GM23338 (cell line): ENCODE data around the gene LMX1B.

Experiments used
- NANOG ChIP-seq: IDR thresholded peaks from 2 replicates; pipeline ENCODE4 v1.6.1; 2016; ENCODE audit warnings: antibody characterized with exemption, borderline replicate concordance
- POLR2AphosphoS5 ChIP-seq: IDR thresholded peaks from 2 replicates; pipeline ENCODE4 v1.6.1; 2016; ENCODE audit warnings: antibody characterized with exemption, low read depth
- TF ChIP-seq, protein P1 (sequence below), 2 experiments: fragments of 200-600 bp in 1 of 2; sonication (generic) in 1 of 2; conservative IDR thresholded peaks; 2 replicates each; pipeline versions ENCODE4 v1.5.1 to v1.6.1; 2016 to 2017; ENCODE audit warnings: antibody characterized with exemption in 2 of 2, low read depth in 2 of 2, mild to moderate bottlenecking in 2 of 2, moderate library complexity in 1 of 2

DNA sequence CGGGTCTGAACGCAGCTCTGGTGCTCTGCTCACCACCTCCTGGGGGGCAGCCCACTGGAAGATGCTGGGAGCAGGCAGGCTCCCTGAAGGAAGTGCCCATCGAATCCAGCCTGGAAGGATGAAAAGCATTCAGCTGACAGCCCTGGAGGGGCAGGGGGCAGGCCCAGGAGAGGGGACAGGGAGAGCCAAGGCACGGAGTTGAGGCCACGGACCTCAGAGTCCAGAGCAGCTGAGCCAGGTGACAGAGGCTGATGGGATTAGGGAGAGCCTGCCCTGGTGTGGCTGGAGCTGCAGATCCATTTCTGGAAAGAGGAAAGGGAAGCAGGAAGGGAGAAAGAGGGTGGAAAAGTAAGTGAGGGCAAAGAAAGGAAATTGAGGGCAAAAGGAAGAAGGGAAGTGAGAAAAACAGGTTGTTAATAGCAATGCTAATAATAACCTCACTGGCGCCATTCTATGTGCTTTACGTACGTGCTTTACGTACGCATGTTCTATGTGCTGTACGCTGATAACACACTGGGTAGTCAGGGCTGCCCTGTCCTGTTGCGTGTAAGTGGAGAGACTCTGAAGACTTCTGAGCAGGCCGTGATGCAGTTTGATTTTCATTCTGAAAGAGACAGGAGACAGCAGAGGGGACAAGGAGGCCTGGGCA lies 52.6 kb downstream of the LMX1B start:
- TF ChIP-seq, protein P1, sequence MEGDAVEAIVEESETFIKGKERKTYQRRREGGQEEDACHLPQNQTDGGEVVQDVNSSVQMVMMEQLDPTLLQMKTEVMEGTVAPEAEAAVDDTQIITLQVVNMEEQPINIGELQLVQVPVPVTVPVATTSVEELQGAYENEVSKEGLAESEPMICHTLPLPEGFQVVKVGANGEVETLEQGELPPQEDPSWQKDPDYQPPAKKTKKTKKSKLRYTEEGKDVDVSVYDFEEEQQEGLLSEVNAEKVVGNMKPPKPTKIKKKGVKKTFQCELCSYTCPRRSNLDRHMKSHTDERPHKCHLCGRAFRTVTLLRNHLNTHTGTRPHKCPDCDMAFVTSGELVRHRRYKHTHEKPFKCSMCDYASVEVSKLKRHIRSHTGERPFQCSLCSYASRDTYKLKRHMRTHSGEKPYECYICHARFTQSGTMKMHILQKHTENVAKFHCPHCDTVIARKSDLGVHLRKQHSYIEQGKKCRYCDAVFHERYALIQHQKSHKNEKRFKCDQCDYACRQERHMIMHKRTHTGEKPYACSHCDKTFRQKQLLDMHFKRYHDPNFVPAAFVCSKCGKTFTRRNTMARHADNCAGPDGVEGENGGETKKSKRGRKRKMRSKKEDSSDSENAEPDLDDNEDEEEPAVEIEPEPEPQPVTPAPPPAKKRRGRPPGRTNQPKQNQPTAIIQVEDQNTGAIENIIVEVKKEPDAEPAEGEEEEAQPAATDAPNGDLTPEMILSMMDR (conservative IDR thresholded peaks at IDR 0.05; ENCODE audit: low read depth in 2 of 2), result no peak
- TF ChIP-seq POLR2AphosphoS5 (no peak), NANOG (no peak)
